ENCODE measurements around the gene SLC24A1.

SLC24A1 gene

GRCh38 chr15:65619626-65620290, 2.0 kb upstream of the SLC24A1 start:
- no peak for DNase-seq

- no peak for DNase-seq
Measured at GRCh38 chr15:65620833-65621232, 905 bp upstream of the SLC24A1 start.

- DNase-seq: no peak
Measured at GRCh38 chr15:65623103-65623502, 1.4 kb downstream of the SLC24A1 start.

- DNase-seq: no peak
Measured at GRCh38 chr15:65626856-65627255, 5.1 kb downstream of the SLC24A1 start.

- DNase-seq: no peak
Measured at GRCh38 chr15:65629548-65629947, 7.8 kb downstream of the SLC24A1 start.

GRCh38 chr15:65630760-65631159, 9.0 kb downstream of the SLC24A1 start:
- no peak for DNase-seq

GRCh38 chr15:65631503-65631902, 9.8 kb downstream of the SLC24A1 start:
- DNase-seq: no peak

- DNase-seq: no peak
Measured at GRCh38 chr15:65632780-65633375, 11.1 kb downstream of the SLC24A1 start.

- DNase-seq: no peak
Measured at GRCh38 chr15:65633752-65634151, 12.0 kb downstream of the SLC24A1 start.

GRCh38 chr15:65634356-65634755, 12.6 kb downstream of the SLC24A1 start:
- DNase-seq: no peak

- no peak for DNase-seq
Measured at GRCh38 chr15:65638109-65638508, 16.4 kb downstream of the SLC24A1 start.

- DNase-seq: peak; percentile 65
Measured at GRCh38 chr15:65638681-65639089, 16.9 kb downstream of the SLC24A1 start.

GRCh38 chr15:65639509-65639908, 17.8 kb downstream of the SLC24A1 start:
- DNase-seq: no peak

- no peak for DNase-seq
Measured at GRCh38 chr15:65641768-65642475, 20.2 kb downstream of the SLC24A1 start.

- DNase-seq: no peak
Measured at GRCh38 chr15:65642594-65642993, 20.9 kb downstream of the SLC24A1 start.

- no peak for DNase-seq
Measured at GRCh38 chr15:65644282-65644681, 22.5 kb downstream of the SLC24A1 start.

- DNase-seq: no peak
Measured at GRCh38 chr15:65645392-65645791, 23.7 kb downstream of the SLC24A1 start.

GRCh38 chr15:65646486-65646885, 24.7 kb downstream of the SLC24A1 start:
- no peak for DNase-seq

- no peak for DNase-seq
Measured at GRCh38 chr15:65650312-65651041, 28.7 kb downstream of the SLC24A1 start.

GRCh38 chr15:65651042-65651322, 29.2 kb downstream of the SLC24A1 start:
- DNase-seq: no peak

- no peak for DNase-seq
Measured at GRCh38 chr15:65651831-65652749, 30.4 kb downstream of the SLC24A1 start.

- DNase-seq: no peak
Measured at GRCh38 chr15:65653341-65653740, 31.6 kb downstream of the SLC24A1 start.

Measured in COR-L47 (cell line).